Stomach (tissue), 9 donors: ENCODE measurements around the gene MCTP2. TPM values are rescaled to one million over a fixed set of nuclear protein-coding genes. Genes with fewer than 3 reads are reported as not detected.

ENCODE experiments used
- DNase-seq, 2 donors: peaks; one replicate each; pipeline versions ENCODE4 v3.0.0 to v3.0.0-alpha.2; 2013 to 2019
- H3K27ac ChIP-seq, 5 donors: fragments of 200-600 bp in 4 of 5; sonication (generic) in 4 of 5; one replicate each; pipeline ENCODE4 v1.5.1; 2013 to 2019; ENCODE audit warnings: mild to moderate bottlenecking in 1 of 5, moderate library complexity in 1 of 5
- H3K27me3 ChIP-seq, 3 donors: fragments of 200-600 bp; sonication (generic); one replicate each; pipeline ENCODE4 v1.5.1; 2017 to 2019; ENCODE audit warnings: mixed run types in 1 of 3
- H3K36me3 ChIP-seq, 4 donors: fragments of 200-600 bp; sonication (generic); 1 replicate in 3 of 4; 2 replicates in 1 of 4; pipeline ENCODE4 v1.5.1; 2016 to 2019
- H3K4me1 ChIP-seq, 4 donors: fragments of 200-600 bp; sonication (generic); one replicate each; pipeline ENCODE4 v1.5.1; 2016 to 2019
- H3K4me3 ChIP-seq, 4 donors: fragments of 200-600 bp; sonication (generic) in 3 of 4; one replicate each; pipeline ENCODE4 v1.5.1; 2016 to 2019; ENCODE audit warnings: mild to moderate bottlenecking in 1 of 4
- H3K9me3 ChIP-seq, 4 donors: fragments of 200-600 bp; sonication (generic); one replicate each; pipeline ENCODE4 v1.5.1; 2016 to 2019
- CTCF ChIP-seq, 7 experiments: fragments of 450-650 bp in 4 of 7; fragments of 200-600 bp in 3 of 7; sonication (generic) in 3 of 7; IDR thresholded peaks; one replicate each; pipeline ENCODE4 v1.5.1; 2016 to 2019; ENCODE audit warnings: antibody characterized with exemption in 7 of 7, control low read depth in 2 of 7, mild to moderate bottlenecking in 1 of 7
- EP300 ChIP-seq: sonication (generic); formaldehyde crosslinking; IDR thresholded peaks from one replicate; pipeline ENCODE4 v1.6.1; 2017; ENCODE audit warnings: antibody characterized with exemption
- POLR2A ChIP-seq, 4 donors: fragments of 450-650 bp; IDR thresholded peaks; one replicate each; pipeline ENCODE4 v1.6.1; 2016; ENCODE audit warnings: antibody characterized with exemption in 4 of 4, control low read depth in 2 of 4, mild to moderate bottlenecking in 1 of 4, moderate library complexity in 1 of 4
- POLR2AphosphoS5 ChIP-seq, 3 donors: sonication (generic); formaldehyde crosslinking; IDR thresholded peaks; one replicate each; pipeline ENCODE4 v1.6.1; 2016; ENCODE audit warnings: antibody characterized with exemption in 3 of 3
- WGBS, 5 donors: extraction: QIAGEN DNeasy Blood & Tissue Kit in 3 of 5; methylation state at CpG; one replicate each; pipeline versions ENCODE4 v1.1.5 to v1.1.7; 2013 to 2018; 5-methylcytosine and 5-hydroxymethylcytosine counted together
- intact Hi-C: fragments of 100-400 bp; cut with DNase I; formaldehyde crosslinking; loops from one replicate; pipeline ENCODE4 v1.15.1; 2023; ENCODE audit warnings: low total_unique reads
- polyA plus RNA-seq, 3 donors: library from polyadenylated mRNA; stranded (reverse); fragments of 200-250 nt; gene quantifications; one replicate each; pipeline ENCODE4 v1.2.3, GENCODE V29; 2013
- total RNA-seq, 5 donors: library from RNA; depleted of rRNA; stranded (reverse); fragments of >200 nt; gene quantifications; one replicate each; pipeline versions ENCODE4 v1.1.0 to v1.2.3, GENCODE V29; 2014 to 2016
- donor health status: healthy with polysubstance abuse.
- donor health status: Bipolar disorder and iron deficiency.
- donor health status: healthy.

The MCTP2 gene
- total and polyA plus RNA-seq, 8 donors, result 2.8 to 62.4 (median 15.4) TPM

GRCh38 chr15:94414916-94415315, 183.6 kb downstream of the MCTP2 start:
- DNase-seq, result no peak
- peaks cover 0 to 34% (median 13%) of the 10 kb centered on the region in 4 donors for H3K4me1 ChIP-seq
- peaks cover 0 to 3% (median 0%) of the 10 kb centered on the region in 4 donors for H3K36me3 ChIP-seq
- intact Hi-C loops, result no loop called here
- 72 to 93% (median 81%) methylated on average over 2 of the region's 2 CpGs for WGBS, 5 donors
- no peak overlapping the region for H3K4me3 ChIP-seq
- no peaks in the 10 kb centered on the region for H3K27me3 ChIP-seq
- no peak overlapping the region for H3K27ac ChIP-seq
- peaks cover 0 to 2% (median 0%) of the 10 kb centered on the region in 4 donors for H3K9me3 ChIP-seq
- TF ChIP-seq CTCF (IDR thresholded peaks at IDR 0.05) (no peak), POLR2AphosphoS5 (IDR thresholded peaks at IDR 0.05) (no peak), POLR2A (IDR thresholded peaks at IDR 0.05) (no peak), EP300 (no peak)

GRCh38 chr15:94416267-94416666, 184.9 kb downstream of the MCTP2 start:
- no peaks in the 10 kb centered on the region for H3K27me3 ChIP-seq
- intact Hi-C loops, result no loop called here
- no peak overlapping the region for H3K27ac ChIP-seq
- peaks cover 0 to 4% (median 0%) of the 10 kb centered on the region in 4 donors for H3K9me3 ChIP-seq
- peaks cover 0 to 34% (median 13%) of the 10 kb centered on the region in 4 donors for H3K4me1 ChIP-seq
- H3K4me3 ChIP-seq, result no peak overlapping the region
- no peaks in the 10 kb centered on the region for H3K36me3 ChIP-seq
- TF ChIP-seq EP300, result no peak
- no peak for TF ChIP-seq CTCF (IDR thresholded peaks at IDR 0.05)
- TF ChIP-seq POLR2A (IDR thresholded peaks at IDR 0.05), result no peak
- TF ChIP-seq POLR2AphosphoS5 (IDR thresholded peaks at IDR 0.05), result no peak
- no peak for DNase-seq
- WGBS, 5 donors, result 92 to 97% (median 96%) methylated on average over 7 of the region's 7 CpGs

GRCh38 chr15:94416820-94417219, 185.5 kb downstream of the MCTP2 start:
- no peak for DNase-seq
- intact Hi-C loops, result no loop called here
- no peaks in the 10 kb centered on the region for H3K36me3 ChIP-seq
- H3K9me3 ChIP-seq, result peaks cover 0 to 4% (median 0%) of the 10 kb centered on the region in 4 donors
- H3K27ac ChIP-seq, result no peak overlapping the region
- TF ChIP-seq CTCF (IDR thresholded peaks at IDR 0.05) (no peak), EP300 (no peak), POLR2A (IDR thresholded peaks at IDR 0.05) (no peak), POLR2AphosphoS5 (IDR thresholded peaks at IDR 0.05) (no peak)
- H3K27me3 ChIP-seq, result no peaks in the 10 kb centered on the region
- H3K4me3 ChIP-seq, result no peak overlapping the region
- WGBS, 5 donors, result 82 to 89% (median 84%) methylated on average over 3 of the region's 3 CpGs
- H3K4me1 ChIP-seq, result peaks cover 0 to 34% (median 13%) of the 10 kb centered on the region in 4 donors

GRCh38 chr15:94417501-94418293, 186.3 kb downstream of the MCTP2 start:
- intact Hi-C loops, result no loop called here
- no peak for TF ChIP-seq CTCF (IDR thresholded peaks at IDR 0.05)
- no peak for TF ChIP-seq POLR2A (IDR thresholded peaks at IDR 0.05)
- TF ChIP-seq POLR2AphosphoS5 (IDR thresholded peaks at IDR 0.05), result no peak
- TF ChIP-seq EP300, result no peak
- Histone ChIP-seq H3K4me1 (peaks cover 0 to 34% (median 13%) of the 10 kb centered on the region in 4 donors), H3K4me3 (no peak overlapping the region), H3K27me3 (no peaks in the 10 kb centered on the region), H3K9me3 (peaks cover 0 to 4% (median 0%) of the 10 kb centered on the region in 4 donors), H3K36me3 (no peaks in the 10 kb centered on the region), H3K27ac (no peak overlapping the region)
- DNase-seq, result no peak
- 73 to 86% (median 84%) methylated on average over 12 of the region's 12 CpGs for WGBS, 5 donors
